Caco-2 (cell line): ENCODE data around the gene PAXX. TPM values are rescaled to one million over a fixed set of nuclear protein-coding genes. Genes with fewer than 3 reads are reported as not detected.

ENCODE experiments used
- BruUV-seq: library from RNA; stranded (reverse); fragments of 400-500 nt; replicated peaks from 2 replicates; lab custom pipeline; 2021; lab: Mats Ljungman, UMichigan
- CTCF ChIA-PET: fragments of 300-600 bp; sonication (Branson Sonifier 250); formaldehyde crosslinking; loops from one replicate; lab custom pipeline; 2022; ENCODE audit warnings: antibody characterized with exemption; lab: Charles Lee
- POLR2A ChIA-PET: fragments of 300-600 bp; sonication (Branson Sonifier 250); formaldehyde crosslinking; loops from one replicate; lab custom pipeline; 2022; ENCODE audit warnings: antibody characterized with exemption; lab: Charles Lee
- DNase-seq, 2 experiments: peaks; one replicate each; pipeline versions ENCODE4 v3.0.0 to v3.0.0-alpha.2; 2020 to 2022
- H3K27me3 ChIP-seq: replicated peaks from 2 replicates; pipeline ENCODE4 v1.6.0; 2011; ENCODE audit warnings: low read length; ENCODE audit not compliant: control insufficient read depth, insufficient read depth
- H3K36me3 ChIP-seq: 2 replicates; pipeline ENCODE4 v1.5.1; 2011; ENCODE audit warnings: low read length; ENCODE audit not compliant: control insufficient read depth, insufficient read depth
- H3K4me1 ChIP-seq: fragments of 250-450 bp; sonication (Bioruptor Pico); 2 replicates; pipeline ENCODE4 v1.5.1; 2020; ENCODE audit warnings: mild to moderate bottlenecking
- H3K4me3 ChIP-seq: 2 replicates; pipeline ENCODE4 v1.5.1; 2011; ENCODE audit warnings: low read depth, mild to moderate bottlenecking, control low read depth, low read length
- H3K9me3 ChIP-seq: fragments of 250-450 bp; sonication (Bioruptor Pico); 2 replicates; pipeline ENCODE4 v1.5.1; 2020; ENCODE audit warnings: mild to moderate bottlenecking, moderate library complexity
- H3K27ac Mint-ChIP-seq: one replicate; pipeline ENCODE4 v1.8.0; 2022; ENCODE audit warnings: mixed read lengths; ENCODE audit not compliant: unreplicated experiment
- H3K27me3 Mint-ChIP-seq: one replicate; pipeline ENCODE4 v1.8.0; 2022; ENCODE audit warnings: mixed read lengths; ENCODE audit not compliant: insufficient read depth, unreplicated experiment
- H3K36me3 Mint-ChIP-seq: one replicate; pipeline ENCODE4 v1.8.0; 2022; ENCODE audit warnings: mild to moderate bottlenecking, mixed read lengths; ENCODE audit not compliant: insufficient read depth, unreplicated experiment
- H3K4me1 Mint-ChIP-seq: one replicate; pipeline ENCODE4 v1.8.0; 2022; ENCODE audit warnings: low read depth, mixed read lengths; ENCODE audit not compliant: unreplicated experiment
- H3K4me3 Mint-ChIP-seq: one replicate; pipeline ENCODE4 v1.8.0; 2022; ENCODE audit warnings: mild to moderate bottlenecking, moderate library complexity, mixed read lengths; ENCODE audit not compliant: unreplicated experiment
- H3K9me3 Mint-ChIP-seq: one replicate; pipeline ENCODE4 v1.8.0; 2022; ENCODE audit warnings: mixed read lengths; ENCODE audit not compliant: unreplicated experiment
- CTCF ChIP-seq, 2 experiments: fragments of 200-600 bp in 1 of 2; IDR thresholded peaks; 1 replicate in 1 of 2; 2 replicates in 1 of 2; pipeline versions ENCODE4 v1.5.1 to v1.8.0; 2011 to 2022; ENCODE audit warnings: antibody characterized with exemption in 1 of 2, control low read depth in 1 of 2, inconsistent platforms in 1 of 2, low read depth in 1 of 2, low read length in 1 of 2, mild to moderate bottlenecking in 1 of 2, moderate library complexity in 1 of 2; ENCODE audit not compliant: insufficient read depth in 1 of 2, severe bottlenecking in 1 of 2, unreplicated experiment in 1 of 2
- intact Hi-C: fragments of 100-400 bp; cut with micrococcal nuclease; formaldehyde crosslinking; loops from one replicate; pipeline ENCODE4 v1.10.0; 2022; ENCODE audit not compliant: unreplicated experiment
- total RNA-seq: library from RNA; stranded (reverse); gene quantifications from 2 replicates; pipeline ENCODE4 v1.2.3, GENCODE V29; 2022

Gene PAXX
- total RNA-seq, 1 experiment from 2014 or later, result 66.2 TPM

GRCh38 chr9:136965771-136966484, 26.3 kb upstream of the PAXX start:
- H3K4me1 ChIP-seq, result peaks cover 18% of the 10 kb centered on the region
- no peak overlapping the region for H3K4me3 Mint-ChIP-seq
- intact Hi-C loops, result no loop called here
- no TSS peak for BruUV-seq
- no peak for TF ChIP-seq CTCF (IDR thresholded peaks at IDR 0.05; ENCODE audit: insufficient read depth in 1 of 2, low read depth in 1 of 2, low read length in 1 of 2, severe bottlenecking in 1 of 2, unreplicated experiment in 1 of 2)
- no peaks in the 10 kb centered on the region for H3K36me3 ChIP-seq
- no peaks in the 10 kb centered on the region for H3K9me3 Mint-ChIP-seq
- DNase-seq, result no peak
- H3K27ac Mint-ChIP-seq, result no peak overlapping the region
- peaks cover 5% of the 10 kb centered on the region for H3K36me3 Mint-ChIP-seq
- no peaks in the 10 kb centered on the region for H3K27me3 ChIP-seq
- no peak overlapping the region for H3K4me3 ChIP-seq
- ChIA-PET POLR2A (no interaction called here), CTCF (no interaction called here)
- no peaks in the 10 kb centered on the region for H3K27me3 Mint-ChIP-seq
- no peaks in the 10 kb centered on the region for H3K9me3 ChIP-seq
- H3K4me1 Mint-ChIP-seq, result no peaks in the 10 kb centered on the region

GRCh38 chr9:136968333-136969127, 23.7 kb upstream of the PAXX start:
- Mint-ChIP-seq H3K9me3 (no peaks in the 10 kb centered on the region), H3K4me3 (no peak overlapping the region), H3K4me1 (no peaks in the 10 kb centered on the region), H3K27ac (no peak overlapping the region), H3K36me3 (peaks cover 5% of the 10 kb centered on the region), H3K27me3 (no peaks in the 10 kb centered on the region)
- intact Hi-C loops, result no loop called here
- no peaks in the 10 kb centered on the region for H3K36me3 ChIP-seq
- TF ChIP-seq CTCF (IDR thresholded peaks at IDR 0.05; ENCODE audit: insufficient read depth in 1 of 2, low read depth in 1 of 2, low read length in 1 of 2, severe bottlenecking in 1 of 2, unreplicated experiment in 1 of 2), result no peak
- no peaks in the 10 kb centered on the region for H3K27me3 ChIP-seq
- no peak overlapping the region for H3K4me3 ChIP-seq
- H3K4me1 ChIP-seq, result peaks cover 10% of the 10 kb centered on the region
- POLR2A ChIA-PET, result no interaction called here
- BruUV-seq, result no TSS peak
- no peaks in the 10 kb centered on the region for H3K9me3 ChIP-seq
- no peak for DNase-seq
- CTCF ChIA-PET, result interaction anchor here (0.7 kb wide), 1 partner anchor 21 kb away, joined by 4 read pairs; no protein-coding TSS in a partner anchor

- Mint-ChIP-seq H3K4me1 (no peaks in the 10 kb centered on the region), H3K9me3 (no peaks in the 10 kb centered on the region), H3K27me3 (no peaks in the 10 kb centered on the region), H3K36me3 (peaks cover 5% of the 10 kb centered on the region), H3K4me3 (no peak overlapping the region), H3K27ac (no peak overlapping the region)
- no peak for TF ChIP-seq CTCF (IDR thresholded peaks at IDR 0.05; ENCODE audit: insufficient read depth in 1 of 2, low read depth in 1 of 2, low read length in 1 of 2, severe bottlenecking in 1 of 2, unreplicated experiment in 1 of 2)
- intact Hi-C loops, result no loop called here
- DNase-seq, result no peak
- ChIA-PET CTCF (no interaction called here), POLR2A (interaction anchor here (0.8 kb wide), 1 partner anchor 23 kb away, joined by 3 read pairs; the partner anchor contains the start of gene PAXX)
- Histone ChIP-seq H3K36me3 (no peaks in the 10 kb centered on the region), H3K4me1 (peaks cover 7% of the 10 kb centered on the region), H3K4me3 (no peak overlapping the region), H3K9me3 (no peaks in the 10 kb centered on the region), H3K27me3 (no peaks in the 10 kb centered on the region)
- BruUV-seq, result no TSS peak
Measured at GRCh38 chr9:136969150-136969549, 23.1 kb upstream of the PAXX start.
